Mesendoderm (in vitro differentiated cells): Measurements from ENCODE around the gene SNX1.

Experiments used
- DNase-seq: peaks from one replicate; pipeline ENCODE4 v3.0.0; 2013
- H2AK5ac ChIP-seq: 2 replicates; pipeline ENCODE4 v1.6.1; 2013; ENCODE audit warnings: low read length, inconsistent platforms
- H2BK120ac ChIP-seq: 2 replicates; pipeline ENCODE4 v1.6.1; 2013; ENCODE audit warnings: low read depth, mild to moderate bottlenecking, low read length, moderate library complexity, mixed read lengths
- H2BK15ac ChIP-seq: replicated peaks from 2 replicates; pipeline ENCODE4 v1.6.1; 2013; ENCODE audit warnings: low read depth, mild to moderate bottlenecking, moderate library complexity
- H2BK5ac ChIP-seq: 2 replicates; pipeline ENCODE4 v1.6.1; 2013; ENCODE audit warnings: low read length, inconsistent platforms
- H3K18ac ChIP-seq: 2 replicates; pipeline ENCODE4 v1.6.1; 2013; ENCODE audit warnings: mild to moderate bottlenecking, low read length, mixed read lengths
- H3K23ac ChIP-seq: one replicate; pipeline ENCODE4 v1.6.1; 2013; ENCODE audit warnings: low read length
- H3K27ac ChIP-seq: 2 replicates; pipeline ENCODE4 v1.5.1; 2013; ENCODE audit warnings: low read depth, mild to moderate bottlenecking, inconsistent platforms, low read length, moderate library complexity
- H3K27me3 ChIP-seq: 2 replicates; pipeline ENCODE4 v1.6.1; 2013; ENCODE audit warnings: low read length, control low read depth, mild to moderate bottlenecking, inconsistent platforms; ENCODE audit not compliant: insufficient read depth, poor library complexity
- H3K36me3 ChIP-seq: 2 replicates; pipeline ENCODE4 v1.6.1; 2013; ENCODE audit warnings: low read length, inconsistent platforms; ENCODE audit not compliant: control insufficient read depth, insufficient read depth
- H3K4ac ChIP-seq: one replicate; pipeline ENCODE4 v1.6.1; 2013; ENCODE audit warnings: low read depth, mild to moderate bottlenecking, low read length, moderate library complexity
- H3K4me1 ChIP-seq: 2 replicates; pipeline ENCODE4 v1.6.1; 2013; ENCODE audit warnings: low read depth, low read length, inconsistent platforms; ENCODE audit not compliant: control insufficient read depth
- H3K4me2 ChIP-seq: 2 replicates; pipeline ENCODE4 v1.6.1; 2013; ENCODE audit warnings: low read length
- H3K4me3 ChIP-seq: 2 replicates; pipeline ENCODE4 v1.5.1; 2013; ENCODE audit warnings: mild to moderate bottlenecking, low read length
- H3K56ac ChIP-seq: one replicate; pipeline ENCODE4 v1.6.1; 2013; ENCODE audit warnings: low read length
- H3K79me1 ChIP-seq: 2 replicates; pipeline ENCODE4 v1.6.1; 2013; ENCODE audit warnings: low read length, inconsistent platforms
- H3K79me2 ChIP-seq: 2 replicates; pipeline ENCODE4 v1.6.1; 2013; ENCODE audit warnings: mild to moderate bottlenecking, low read length; ENCODE audit not compliant: control insufficient read depth, insufficient read depth
- H3K9ac ChIP-seq: 2 replicates; pipeline ENCODE4 v1.6.1; 2013; ENCODE audit warnings: low read length, inconsistent platforms
- H4K5ac ChIP-seq: one replicate; pipeline ENCODE4 v1.6.1; 2013; ENCODE audit warnings: low read length
- H4K8ac ChIP-seq: one replicate; pipeline ENCODE4 v1.6.1; 2013; ENCODE audit warnings: low read depth, mild to moderate bottlenecking, control low read depth, low read length, moderate library complexity
- WGBS: extraction: QIAGEN DNeasy Blood & Tissue Kit; methylation state at CpG from one replicate; pipeline ENCODE4 v1.1.7; 2013; ENCODE audit warnings: low lambda C conversion rate, missing lambda C conversion rate; ENCODE audit not compliant: insufficient coverage; ENCODE audit errors: extremely low coverage; 5-methylcytosine and 5-hydroxymethylcytosine counted together

Gene SNX1

GRCh38 chr15:64146041-64146440, 50.3 kb downstream of the SNX1 start:
- no peak overlapping the region for H3K4me3 ChIP-seq
- no peak overlapping the region for H3K56ac ChIP-seq

DNA sequence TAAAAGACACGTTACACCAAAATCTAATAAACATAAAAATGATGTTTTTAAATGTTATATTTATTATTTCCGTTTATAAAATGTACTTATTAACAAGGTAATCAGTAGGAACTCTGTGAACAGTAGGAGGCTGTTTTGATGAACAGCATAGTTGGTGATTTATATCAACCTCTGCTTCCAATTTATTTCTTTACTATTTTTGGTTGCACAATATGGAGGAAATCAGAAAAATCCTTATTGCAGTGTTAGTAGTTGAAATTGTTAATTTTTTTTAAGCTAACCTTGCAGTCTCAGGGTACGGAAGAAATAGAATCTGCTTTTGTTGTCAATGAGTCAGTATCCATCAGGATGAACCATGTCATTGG, 50.7 kb downstream of the SNX1 start:
- Histone ChIP-seq H4K8ac (no peak overlapping the region), H3K9ac (no peak overlapping the region), H3K4me2 (no peak overlapping the region), H3K18ac (no peak overlapping the region), H4K5ac (no peak overlapping the region), H2AK5ac (no peak overlapping the region), H3K27ac (no peak overlapping the region), H3K4ac (no peak overlapping the region), H3K4me3 (no peak overlapping the region), H3K4me1 (no peaks in the 10 kb centered on the region), H2BK5ac (no peak overlapping the region), H3K23ac (no peak overlapping the region), H3K36me3 (no peaks in the 10 kb centered on the region), H2BK120ac (no peak overlapping the region), H3K79me1 (no peaks in the 10 kb centered on the region), H3K27me3 (no peaks in the 10 kb centered on the region), H2BK15ac (no peak overlapping the region), H3K56ac (no peak overlapping the region), H3K79me2 (no peaks in the 10 kb centered on the region)
- no peak for DNase-seq
- WGBS = no CpG with 5 or more reads among the region's 3 CpGs

More at GRCh38 chr15:64146041-64146440, 50.3 kb downstream of the SNX1 start:
- Histone ChIP-seq H3K9ac (no peak overlapping the region), H3K23ac (no peak overlapping the region), H3K79me1 (no peaks in the 10 kb centered on the region), H3K79me2 (no peaks in the 10 kb centered on the region), H3K27ac (no peak overlapping the region), H3K36me3 (no peaks in the 10 kb centered on the region), H3K18ac (no peak overlapping the region), H3K4ac (no peak overlapping the region), H3K27me3 (no peaks in the 10 kb centered on the region), H2BK120ac (no peak overlapping the region), H2AK5ac (no peak overlapping the region), H3K4me1 (no peaks in the 10 kb centered on the region), H4K5ac (no peak overlapping the region), H4K8ac (no peak overlapping the region), H2BK5ac (no peak overlapping the region), H2BK15ac (no peak overlapping the region), H3K4me2 (no peak overlapping the region)
- DNase-seq = no peak
- WGBS = no CpG with 5 or more reads among the region's 6 CpGs

GRCh38 chr15:64146885-64147681, 51.3 kb downstream of the SNX1 start:
- Histone ChIP-seq H4K8ac (no peak overlapping the region), H4K5ac (no peak overlapping the region), H2BK120ac (no peak overlapping the region), H3K36me3 (no peaks in the 10 kb centered on the region), H3K4me1 (no peaks in the 10 kb centered on the region), H3K79me2 (no peaks in the 10 kb centered on the region), H2BK5ac (no peak overlapping the region), H3K79me1 (no peaks in the 10 kb centered on the region), H3K9ac (no peak overlapping the region), H3K4ac (no peak overlapping the region), H3K4me3 (no peak overlapping the region), H2AK5ac (no peak overlapping the region), H3K4me2 (no peak overlapping the region), H3K18ac (no peak overlapping the region), H3K27ac (no peak overlapping the region), H3K27me3 (no peaks in the 10 kb centered on the region), H2BK15ac (no peak overlapping the region), H3K56ac (no peak overlapping the region), H3K23ac (no peak overlapping the region)
- DNase-seq = peak; percentile 58
- WGBS = no CpG with 5 or more reads among the region's 26 CpGs

- Histone ChIP-seq H2AK5ac (no peak overlapping the region), H2BK15ac (no peak overlapping the region), H3K27ac (no peak overlapping the region), H3K4me1 (no peaks in the 10 kb centered on the region), H4K5ac (no peak overlapping the region), H3K4ac (no peak overlapping the region), H3K9ac (no peak overlapping the region), H3K27me3 (peaks cover 8% of the 10 kb centered on the region), H4K8ac (no peak overlapping the region), H3K23ac (no peak overlapping the region), H3K4me3 (no peak overlapping the region), H3K4me2 (no peak overlapping the region), H3K79me2 (no peaks in the 10 kb centered on the region), H3K79me1 (no peaks in the 10 kb centered on the region), H3K56ac (no peak overlapping the region), H3K36me3 (no peaks in the 10 kb centered on the region), H3K18ac (no peak overlapping the region), H2BK5ac (no peak overlapping the region), H2BK120ac (no peak overlapping the region)
- DNase-seq = no peak
- no CpG with 5 or more reads among the region's 7 CpGs for WGBS
Observed at GRCh38 chr15:64148168-64148567, 52.4 kb downstream of the SNX1 start.

- Histone ChIP-seq H3K4me2 (no peak overlapping the region), H3K27me3 (peaks cover 8% of the 10 kb centered on the region), H3K4me3 (no peak overlapping the region), H3K79me2 (no peaks in the 10 kb centered on the region), H2BK5ac (no peak overlapping the region), H3K56ac (no peak overlapping the region), H3K9ac (no peak overlapping the region), H2BK120ac (no peak overlapping the region), H4K8ac (no peak overlapping the region), H3K4me1 (no peaks in the 10 kb centered on the region), H3K18ac (no peak overlapping the region), H3K79me1 (no peaks in the 10 kb centered on the region), H3K27ac (no peak overlapping the region), H3K36me3 (no peaks in the 10 kb centered on the region), H3K4ac (no peak overlapping the region), H2BK15ac (no peak overlapping the region), H2AK5ac (no peak overlapping the region), H3K23ac (no peak overlapping the region), H4K5ac (no peak overlapping the region)
- DNase-seq = no peak
- no CpG with 5 or more reads among the region's 3 CpGs for WGBS
Observed at GRCh38 chr15:64148581-64148980, 52.8 kb downstream of the SNX1 start.

DNA sequence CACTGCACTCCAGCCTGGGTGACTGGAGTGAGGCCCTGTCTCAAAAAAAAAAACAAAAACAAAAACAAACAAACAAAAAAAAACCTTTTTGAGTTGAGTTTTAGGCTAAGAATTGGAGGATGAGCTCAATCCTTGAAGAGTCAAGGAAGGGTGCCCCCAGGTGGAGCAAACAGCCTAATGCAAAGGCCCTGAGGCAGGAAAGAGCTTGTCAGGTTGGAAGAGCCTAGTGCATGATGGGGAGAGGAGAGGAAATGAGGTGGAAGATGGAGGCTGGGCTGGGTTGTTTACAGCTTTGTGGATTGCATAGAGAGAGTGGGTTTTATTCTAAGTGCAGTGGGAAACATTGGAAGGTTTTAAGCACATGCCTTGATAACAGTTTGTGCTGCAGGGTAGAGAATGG, 53.6 kb downstream of the SNX1 start:
- no peak overlapping the region for H4K8ac ChIP-seq
- no peak overlapping the region for H3K56ac ChIP-seq
- H3K36me3 ChIP-seq = no peaks in the 10 kb centered on the region
- H3K23ac ChIP-seq = no peak overlapping the region
- H3K18ac ChIP-seq = no peak overlapping the region
- peak; percentile 81 for DNase-seq
- no peak overlapping the region for H4K5ac ChIP-seq
- H2BK120ac ChIP-seq = no peak overlapping the region
- H3K4me3 ChIP-seq = no peak overlapping the region
- H3K4me2 ChIP-seq = no peak overlapping the region
- no peak overlapping the region for H3K27ac ChIP-seq
- H3K27me3 ChIP-seq = peaks cover 8% of the 10 kb centered on the region
- H2AK5ac ChIP-seq = no peak overlapping the region
- no peak overlapping the region for H2BK5ac ChIP-seq
- no peak overlapping the region for H2BK15ac ChIP-seq
- no peaks in the 10 kb centered on the region for H3K79me1 ChIP-seq
- H3K9ac ChIP-seq = no peak overlapping the region
- no peak overlapping the region for H3K4ac ChIP-seq
- H3K79me2 ChIP-seq = no peaks in the 10 kb centered on the region
- H3K4me1 ChIP-seq = no peaks in the 10 kb centered on the region
